Tibial nerve (tissue), 4 donors: ENCODE measurements around the gene WDR70.

Source experiments
- EP300 ChIP-seq, 2 donors: sonication (generic); formaldehyde crosslinking; IDR thresholded peaks; one replicate each; pipeline ENCODE4 v1.6.1; 2017; ENCODE audit warnings: antibody characterized with exemption in 2 of 2, mild to moderate bottlenecking in 1 of 2
- TF ChIP-seq, protein P1 (sequence below), 5 experiments: fragments of 200-600 bp in 3 of 5; fragments of 450-650 bp in 2 of 5; sonication (generic) in 3 of 5; IDR thresholded peaks; one replicate each; pipeline ENCODE4 v1.5.1; 2016 to 2019; ENCODE audit warnings: antibody characterized with exemption in 5 of 5, mild to moderate bottlenecking in 3 of 5, moderate library complexity in 2 of 5

DNA sequence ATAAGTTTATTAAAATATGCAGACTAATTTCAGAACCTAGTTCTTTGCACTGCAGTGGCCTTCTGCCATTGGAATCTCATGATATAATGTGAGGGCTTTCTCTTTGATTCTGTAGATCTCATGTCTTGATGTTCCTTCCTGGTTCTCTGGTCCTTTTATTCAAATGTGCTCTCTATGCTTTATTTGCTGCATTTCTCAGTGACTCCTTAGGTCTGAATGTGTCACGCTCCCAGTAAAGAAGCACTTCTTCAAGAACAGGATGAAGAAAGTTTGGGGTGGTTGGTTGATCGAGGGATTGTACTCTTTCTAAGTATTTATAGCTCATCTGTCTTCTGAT, 338.1 kb downstream of the WDR70 start:
- TF ChIP-seq, protein P1, sequence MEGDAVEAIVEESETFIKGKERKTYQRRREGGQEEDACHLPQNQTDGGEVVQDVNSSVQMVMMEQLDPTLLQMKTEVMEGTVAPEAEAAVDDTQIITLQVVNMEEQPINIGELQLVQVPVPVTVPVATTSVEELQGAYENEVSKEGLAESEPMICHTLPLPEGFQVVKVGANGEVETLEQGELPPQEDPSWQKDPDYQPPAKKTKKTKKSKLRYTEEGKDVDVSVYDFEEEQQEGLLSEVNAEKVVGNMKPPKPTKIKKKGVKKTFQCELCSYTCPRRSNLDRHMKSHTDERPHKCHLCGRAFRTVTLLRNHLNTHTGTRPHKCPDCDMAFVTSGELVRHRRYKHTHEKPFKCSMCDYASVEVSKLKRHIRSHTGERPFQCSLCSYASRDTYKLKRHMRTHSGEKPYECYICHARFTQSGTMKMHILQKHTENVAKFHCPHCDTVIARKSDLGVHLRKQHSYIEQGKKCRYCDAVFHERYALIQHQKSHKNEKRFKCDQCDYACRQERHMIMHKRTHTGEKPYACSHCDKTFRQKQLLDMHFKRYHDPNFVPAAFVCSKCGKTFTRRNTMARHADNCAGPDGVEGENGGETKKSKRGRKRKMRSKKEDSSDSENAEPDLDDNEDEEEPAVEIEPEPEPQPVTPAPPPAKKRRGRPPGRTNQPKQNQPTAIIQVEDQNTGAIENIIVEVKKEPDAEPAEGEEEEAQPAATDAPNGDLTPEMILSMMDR (IDR thresholded peaks at IDR 0.05): no peak
- no peak for TF ChIP-seq EP300 (IDR thresholded peaks at IDR 0.05)
